Endothelial cell of umbilical vein (primary cell): ENCODE data around the gene UNC50. TPM values are rescaled to one million over a fixed set of nuclear protein-coding genes. Genes with fewer than 3 reads are reported as not detected.

ENCODE experiments used
- BruUV-seq: library from RNA; stranded (reverse); fragments of 400-500 nt; replicated peaks from 2 replicates; lab custom pipeline; 2021; lab: Mats Ljungman, UMichigan
- CTCF ChIA-PET: fragments of 300-600, 350-600 bp; sonication (Branson Sonifier 250); formaldehyde crosslinking; loops from one replicate; lab custom pipeline; 2021; ENCODE audit warnings: antibody characterized with exemption, inconsistent platforms; lab: Charles Lee
- POLR2A ChIA-PET: fragments of 300-600, 350-600 bp; sonication (Branson Sonifier 250); formaldehyde crosslinking; loops from one replicate; lab custom pipeline; 2021; ENCODE audit warnings: antibody characterized with exemption, inconsistent platforms; lab: Charles Lee
- DNase-seq: peaks from one replicate; pipeline ENCODE4 v3.0.0-alpha.2; 2011; ENCODE audit warnings: low read depth, low spot score
- FAIRE-seq: peaks from 2 replicates; lab custom pipeline; 2011; peaks lifted over from hg19 to GRCh38; lab: Jason Lieb, UNC
- H2AFZ ChIP-seq: 2 replicates; pipeline ENCODE4 v1.6.0; 2012; ENCODE audit warnings: low read depth, low read length, control low read depth, inconsistent platforms
- H3K27ac ChIP-seq: 2 replicates; pipeline ENCODE4 v1.5.1; 2011; ENCODE audit warnings: low read depth, mild to moderate bottlenecking, control low read depth, low read length, moderate library complexity; ENCODE audit not compliant: insufficient read depth
- H3K27me3 ChIP-seq, 2 experiments: 2 replicates each; pipeline versions ENCODE4 v1.6.0 to v1.6.1; 2011; ENCODE audit warnings: low read length in 2 of 2, mixed read lengths in 1 of 2; ENCODE audit not compliant: control insufficient read depth in 2 of 2, insufficient read depth in 2 of 2
- H3K36me3 ChIP-seq, 2 experiments: 2 replicates in 1 of 2; 3 replicates in 1 of 2; pipeline ENCODE4 v1.5.1; 2011; ENCODE audit warnings: low read length in 2 of 2, mild to moderate bottlenecking in 1 of 2, moderate library complexity in 1 of 2; ENCODE audit not compliant: control insufficient read depth in 2 of 2, insufficient read depth in 2 of 2; ENCODE audit errors: extremely low read depth in 1 of 2
- H3K4me1 ChIP-seq: 3 replicates; pipeline ENCODE4 v1.5.1; 2011; ENCODE audit warnings: mild to moderate bottlenecking, low read length; ENCODE audit not compliant: control insufficient read depth, insufficient read depth; ENCODE audit errors: extremely low read depth
- H3K4me2 ChIP-seq: 2 replicates; pipeline ENCODE4 v1.6.1; 2011; ENCODE audit warnings: low read length, control low read depth, mixed read lengths; ENCODE audit not compliant: insufficient read depth
- H3K4me3 ChIP-seq, 3 experiments: fragments of 200-600 bp in 1 of 3; sonication (generic), shearing (Covaris generic) in 1 of 3; replicated peaks in 1 of 3; 2 replicates each; pipeline ENCODE4 v1.5.1; 2011 to 2016; ENCODE audit warnings: control low read depth in 3 of 3, low read length in 3 of 3, mild to moderate bottlenecking in 2 of 3, inconsistent platforms in 1 of 3, low read depth in 1 of 3, moderate library complexity in 1 of 3; ENCODE audit not compliant: insufficient read depth in 1 of 3
- H3K79me2 ChIP-seq: 2 replicates; pipeline ENCODE4 v1.6.0; 2012; ENCODE audit warnings: low read length, inconsistent platforms; ENCODE audit not compliant: control insufficient read depth, insufficient read depth
- H3K9ac ChIP-seq: replicated peaks from 2 replicates; pipeline ENCODE3; 2011; ENCODE audit warnings: low read length, control low read depth; ENCODE audit not compliant: insufficient read depth; ENCODE audit errors: extremely low read depth
- H3K9me1 ChIP-seq: replicated peaks from 3 replicates; pipeline ENCODE4 v1.6.0; 2011; ENCODE audit warnings: mild to moderate bottlenecking, low read length; ENCODE audit not compliant: control insufficient read depth, insufficient read depth; ENCODE audit errors: extremely low read depth
- H3K9me3 ChIP-seq: replicated peaks from 2 replicates; pipeline ENCODE4 v1.5.1; 2012; ENCODE audit warnings: low read length, inconsistent platforms; ENCODE audit not compliant: control insufficient read depth, insufficient read depth
- H4K20me1 ChIP-seq: replicated peaks from 2 replicates; pipeline ENCODE3; 2011; ENCODE audit warnings: mild to moderate bottlenecking, low read length; ENCODE audit not compliant: control insufficient read depth, insufficient read depth; ENCODE audit errors: extremely low read depth
- CTCF ChIP-seq, 2 donors: IDR thresholded peaks; 1 replicate in 1 of 2; 2 replicates in 1 of 2; pipeline ENCODE4 v1.5.1; 2011; ENCODE audit warnings: low read length in 2 of 2, mild to moderate bottlenecking in 2 of 2, moderate library complexity in 2 of 2, control low read depth in 1 of 2, inconsistent platforms in 1 of 2, low read depth in 1 of 2; ENCODE audit not compliant: insufficient read depth in 1 of 2; ENCODE audit errors: extremely low read depth in 1 of 2
- FOS ChIP-seq: IDR thresholded peaks from 2 replicates; pipeline ENCODE4 v1.6.1; 2011; ENCODE audit warnings: mild to moderate bottlenecking, low read length, moderate library complexity, borderline replicate concordance; ENCODE audit not compliant: insufficient read depth
- JUN ChIP-seq: IDR thresholded peaks from 2 replicates; pipeline ENCODE4 v1.6.1; 2011; ENCODE audit warnings: borderline replicate concordance, low read depth; ENCODE audit not compliant: insufficient read length, insufficient read depth
- MYC ChIP-seq: IDR thresholded peaks from one replicate; pipeline ENCODE4 v1.6.1; 2011; ENCODE audit warnings: mild to moderate bottlenecking, low read depth, low read length
- POLR2A ChIP-seq: IDR thresholded peaks from 2 replicates; pipeline ENCODE4 v1.6.1; 2012; ENCODE audit warnings: low read depth, mild to moderate bottlenecking, control low read depth, low read length
- dilution Hi-C: fragments of 300-500 bp; cut with MboI; formaldehyde crosslinking; loops from one replicate; pipeline ENCODE4 v1.15.0; 2019; ENCODE audit warnings: low sequenced_read_pairs; ENCODE audit not compliant: extremely low pct_ligation_motif_present
- intact Hi-C: fragments of 100-400 bp; cut with micrococcal nuclease; formaldehyde crosslinking; loops from one replicate; pipeline ENCODE4 v1.10.0; 2022
- polyA plus RNA-seq, 4 experiments: library from polyadenylated mRNA; depleted of rRNA in 3 of 4; stranded (reverse) in 3 of 4; unstranded in 1 of 4; fragments of >200 nt; gene quantifications; 2 replicates each; pipeline versions ENCODE4 v1.2.1 to v1.2.3, GENCODE V29; 2011 to 2012; ENCODE audit warnings: missing spikeins in 1 of 4
- total RNA-seq: library from RNA; stranded (reverse); gene quantifications from 2 replicates; pipeline ENCODE4 v1.2.3, GENCODE V29; 2021

UNC50 gene
- total and polyA plus RNA-seq, 2 donors (not counting 3 experiments of a cell fraction or from before 2014, with no cell fraction given), result 33.5 to 56.6 TPM

DNA sequence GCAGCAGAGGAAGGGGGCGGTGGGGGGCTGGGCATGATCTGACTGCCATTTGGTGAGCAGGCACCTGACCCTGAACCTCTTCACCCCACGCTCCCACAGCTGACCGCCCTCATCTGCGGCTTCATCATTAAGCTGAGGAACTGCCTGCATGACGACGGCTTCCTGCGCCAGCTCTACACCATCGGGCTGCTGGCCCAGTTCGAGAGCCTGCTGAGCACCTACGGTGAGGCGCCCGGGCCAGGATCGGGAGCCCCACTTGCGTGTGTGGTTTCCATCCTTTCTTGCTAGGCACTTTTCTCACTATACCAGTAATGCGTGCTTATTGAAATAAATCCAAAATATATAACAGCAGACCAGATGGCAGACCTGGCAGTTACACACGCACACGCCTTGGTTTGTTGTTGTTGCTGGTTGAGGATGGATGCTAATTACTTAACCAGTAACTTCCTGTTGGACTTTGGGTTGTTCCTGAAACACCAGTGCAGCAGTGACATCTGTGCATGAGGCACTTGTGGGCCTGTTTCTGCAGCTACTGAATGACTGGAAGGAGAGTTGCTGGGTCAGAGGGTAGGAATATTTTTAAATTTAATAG, 43.8 kb upstream of the UNC50 start:
- Histone ChIP-seq H3K27ac (no peak overlapping the region), H3K9me1 (no peaks in the 10 kb centered on the region), H3K9ac (no peak overlapping the region), H3K36me3 (peaks cover 4 to 24% of the 10 kb centered on the region in 2 experiments), H4K20me1 (no peaks in the 10 kb centered on the region), H3K79me2 (no peaks in the 10 kb centered on the region), H3K4me2 (no peak overlapping the region), H3K9me3 (no peaks in the 10 kb centered on the region), H2AFZ (no peak overlapping the region), H3K4me3 (no peak overlapping the region), H3K27me3 (no peaks in the 10 kb centered on the region), H3K4me1 (no peaks in the 10 kb centered on the region)
- intact Hi-C loops, result no loop called here
- ChIA-PET CTCF (interaction anchor here (0.9 kb wide), 1 partner anchor 50 kb away, joined by 4 read pairs; no protein-coding TSS in a partner anchor), POLR2A (no interaction called here)
- dilution Hi-C loops, result no loop called here
- DNase-seq (no peak), FAIRE-seq (no peak)
- TF ChIP-seq FOS, result no peak
- no peak for TF ChIP-seq CTCF (IDR thresholded peaks at IDR 0.05; ENCODE audit: extremely low read depth in 1 of 2, insufficient read depth in 1 of 2, low read depth in 1 of 2, low read length in 2 of 2)
- TF ChIP-seq MYC, result no peak
- no peak for TF ChIP-seq POLR2A
- TF ChIP-seq JUN, result no peak
- BruUV-seq, result no TSS peak
